SK-N-SH (cell line): ENCODE data around the gene DNTT. TPM values are rescaled to one million over a fixed set of nuclear protein-coding genes. Genes with fewer than 3 reads are reported as not detected.

Experiments used
- CTCF ChIA-PET: fragments of 300-600, 350-600 bp; formaldehyde crosslinking; extraction: SDS; loops from one replicate; lab custom pipeline; 2021; lab: Yijun Ruan, JAX
- POLR2A ChIA-PET: fragments of 350-600 bp; sonication (Branson Sonifier 250); formaldehyde crosslinking; extraction: SDS; loops from one replicate; lab custom pipeline; 2020; ENCODE audit warnings: antibody characterized with exemption, inconsistent platforms; lab: Yijun Ruan, JAX
- DNase-seq: peaks from one replicate; pipeline ENCODE4 v3.0.0; 2012
- H2AFZ ChIP-seq: fragments of 200-600 bp; sonication (generic); 2 replicates; pipeline ENCODE4 v1.8.1; 2016; ENCODE audit warnings: antibody characterized with exemption, mild to moderate bottlenecking, low read depth
- H3F3A ChIP-seq: fragments of 200-600 bp; sonication (generic); replicated peaks from 2 replicates; pipeline ENCODE3; 2016; ENCODE audit warnings: antibody characterized with exemption, mild to moderate bottlenecking; ENCODE audit not compliant: insufficient read depth
- H3K27ac ChIP-seq, 2 experiments: fragments of 200-500 bp in 1 of 2; fragments of 200-600 bp in 1 of 2; sonication (Bioruptor generic) in 1 of 2; sonication (generic), shearing (Covaris generic) in 1 of 2; 2 replicates each; pipeline versions ENCODE4 v1.5.1 to v1.6.1; 2014 to 2016; ENCODE audit warnings: low read depth in 2 of 2, inconsistent platforms in 1 of 2, low read length in 1 of 2, mild to moderate bottlenecking in 1 of 2, mixed read lengths in 1 of 2
- H3K27me3 ChIP-seq: fragments of 200-600 bp; sonication (generic), shearing (Covaris generic); 2 replicates; pipeline ENCODE4 v1.6.1; 2016; ENCODE audit warnings: mixed run types; ENCODE audit not compliant: insufficient read depth
- H3K36me3 ChIP-seq, 2 experiments: fragments of 200-500 bp in 1 of 2; fragments of 200-600 bp in 1 of 2; sonication (Bioruptor generic) in 1 of 2; sonication (generic) in 1 of 2; replicated peaks in 1 of 2; 2 replicates each; pipeline versions ENCODE3 to v1.5.1; 2014 to 2016; ENCODE audit warnings: low read length in 1 of 2, mild to moderate bottlenecking in 1 of 2; ENCODE audit not compliant: insufficient read depth in 2 of 2, control insufficient read depth in 1 of 2
- H3K4me1 ChIP-seq, 2 experiments: fragments of 200-500 bp in 1 of 2; fragments of 200-600 bp in 1 of 2; sonication (Bioruptor generic) in 1 of 2; sonication (generic), shearing (Covaris generic) in 1 of 2; 2 replicates each; pipeline versions ENCODE4 v1.5.1 to v1.6.1; 2014 to 2016; ENCODE audit warnings: low read depth in 1 of 2, low read length in 1 of 2, mixed run types in 1 of 2; ENCODE audit not compliant: insufficient read depth in 2 of 2, control insufficient read depth in 1 of 2
- H3K4me2 ChIP-seq: fragments of 200-600 bp; sonication (generic), shearing (Covaris generic); 2 replicates; pipeline ENCODE4 v1.6.1; 2017; ENCODE audit warnings: mixed run types
- H3K4me3 ChIP-seq, 2 experiments: fragments of 200-500 bp in 1 of 2; fragments of 200-600 bp in 1 of 2; sonication (Bioruptor generic) in 1 of 2; sonication (generic), shearing (Covaris generic) in 1 of 2; 2 replicates each; pipeline versions ENCODE4 v1.5.1 to v1.8.1; 2014 to 2016; ENCODE audit warnings: low read depth in 2 of 2, inconsistent platforms in 1 of 2, low read length in 1 of 2, mild to moderate bottlenecking in 1 of 2, mixed read lengths in 1 of 2, moderate library complexity in 1 of 2
- H3K79me2 ChIP-seq: fragments of 200-600 bp; sonication (generic); 2 replicates; pipeline ENCODE4 v1.8.1; 2017; ENCODE audit warnings: mild to moderate bottlenecking; ENCODE audit not compliant: insufficient read depth
- H3K9ac ChIP-seq: fragments of 200-600 bp; sonication (generic); 2 replicates; pipeline ENCODE4 v1.6.1; 2017; ENCODE audit warnings: mixed run types
- H3K9me2 ChIP-seq: fragments of 200-600 bp; sonication (generic); 2 replicates; pipeline ENCODE4 v1.6.1; 2017; ENCODE audit warnings: mixed run types
- H3K9me3 ChIP-seq: fragments of 200-600 bp; sonication (generic); 2 replicates; pipeline ENCODE4 v1.6.1; 2017; ENCODE audit warnings: mixed run types, mild to moderate bottlenecking, moderate library complexity
- H4K20me1 ChIP-seq: fragments of 200-600 bp; sonication (generic); 2 replicates; pipeline ENCODE4 v1.6.1; 2017; ENCODE audit warnings: mild to moderate bottlenecking, mixed run types; ENCODE audit not compliant: insufficient read depth
- EP300 ChIP-seq, 2 experiments: IDR thresholded peaks; 2 replicates each; pipeline versions ENCODE4 v1.4.0 to v1.6.1; 2012; ENCODE audit warnings: borderline replicate concordance in 1 of 2, low read depth in 1 of 2, low read length in 1 of 2
- EZH2phosphoT487 ChIP-seq: fragments of 200-600 bp; sonication (generic); IDR thresholded peaks from 2 replicates; pipeline ENCODE4 v1.6.1; 2017; ENCODE audit warnings: low read depth, mixed run types, mild to moderate bottlenecking, antibody characterized with exemption, moderate library complexity, borderline replicate concordance
- FOXJ3 ChIP-seq: sonication (generic); formaldehyde crosslinking; IDR thresholded peaks from 2 replicates; pipeline ENCODE4 v1.5.1; 2020; ENCODE audit warnings: mild to moderate bottlenecking, missing genetic modification reagents
- IRF3 ChIP-seq: fragments of 150-350 bp; IDR thresholded peaks from 2 replicates; pipeline ENCODE4 v1.6.1; 2016; ENCODE audit warnings: mild to moderate bottlenecking, low read depth, low read length
- JUND ChIP-seq: IDR thresholded peaks from 2 replicates; pipeline ENCODE4 v1.4.0; 2012
- MEF2A ChIP-seq: IDR thresholded peaks from 2 replicates; pipeline ENCODE4 v1.4.0; 2012; ENCODE audit warnings: low read depth, borderline replicate concordance
- MXI1 ChIP-seq: IDR thresholded peaks from 2 replicates; pipeline ENCODE4 v1.6.1; 2012; ENCODE audit warnings: mild to moderate bottlenecking, low read depth, low read length, improper control_type of control experiment
- NFIC ChIP-seq: IDR thresholded peaks from 2 replicates; pipeline ENCODE4 v1.4.0; 2012; ENCODE audit warnings: borderline replicate concordance
- NRF1 ChIP-seq: IDR thresholded peaks from 2 replicates; pipeline ENCODE4 v1.6.1; 2012; ENCODE audit warnings: low read depth, mild to moderate bottlenecking, low read length
- POLR2AphosphoS5 ChIP-seq: IDR thresholded peaks from 2 replicates; pipeline ENCODE4 v1.6.1; 2012; ENCODE audit warnings: low read depth, low read length
- RFX5 ChIP-seq: IDR thresholded peaks from 2 replicates; pipeline ENCODE4 v1.6.1; 2012; ENCODE audit warnings: mild to moderate bottlenecking, improper control_type of control experiment, low read length
- RXRA ChIP-seq: IDR thresholded peaks from 2 replicates; pipeline ENCODE4 v1.4.0; 2012; ENCODE audit warnings: low read depth, mild to moderate bottlenecking, borderline replicate concordance
- SIN3A ChIP-seq: IDR thresholded peaks from 2 replicates; pipeline ENCODE4 v1.6.1; 2012; ENCODE audit warnings: low read depth, mild to moderate bottlenecking, low read length, moderate library complexity, borderline replicate concordance
- USF2 ChIP-seq: fragments of 150-350 bp; IDR thresholded peaks from 2 replicates; pipeline ENCODE4 v1.6.1; 2017; ENCODE audit warnings: antibody characterized with exemption, low read length, low read depth, borderline replicate concordance
- WGBS: methylation state at CpG from one replicate; pipeline ENCODE4 v1.1.6; 2017; ENCODE audit warnings: low lambda C conversion rate; 5-methylcytosine and 5-hydroxymethylcytosine counted together
- polyA plus RNA-seq, 3 experiments: library from polyadenylated mRNA; depleted of rRNA; stranded (reverse); fragments of >200 nt; gene quantifications; 2 replicates each; pipeline ENCODE4 v1.2.3, GENCODE V29; 2012
- TF ChIP-seq, protein P1 (sequence below): IDR thresholded peaks from 2 replicates; pipeline ENCODE4 v1.4.0; 2012; ENCODE audit warnings: low read depth, borderline replicate concordance
- TF ChIP-seq, protein P2 (sequence below): IDR thresholded peaks from 2 replicates; pipeline ENCODE4 v1.4.0; 2012; ENCODE audit warnings: low read depth, borderline replicate concordance
- TF ChIP-seq, protein P3 (sequence below): IDR thresholded peaks from 2 replicates; pipeline ENCODE4 v1.4.0; 2012; ENCODE audit warnings: low read depth
- TF ChIP-seq, protein P4 (sequence below): fragments of 200-600 bp; sonication (generic); IDR thresholded peaks from 2 replicates; pipeline ENCODE4 v1.6.1; 2017; ENCODE audit warnings: antibody characterized with exemption, mild to moderate bottlenecking, moderate library complexity

DNTT gene
- polyA plus RNA-seq, 1 of the 3 experiments (the other 2 are of a cell fraction), result not detected

- no peak overlapping the region for H3K9ac ChIP-seq
- H3K9me2 ChIP-seq, result no peaks in the 10 kb centered on the region
- no peak overlapping the region for H2AFZ ChIP-seq
- H3K4me2 ChIP-seq, result no peak overlapping the region
- no peaks in the 10 kb centered on the region for H3K79me2 ChIP-seq
- H3K9me3 ChIP-seq, result no peaks in the 10 kb centered on the region
- WGBS, result 62% methylated on average over 4 of the region's 4 CpGs
- CTCF ChIA-PET, result interaction anchor here (0.5 to 1.9 kb wide), 5 partner anchors 15 to 625 kb away, joined by 3 to 9 read pairs (median 4); no protein-coding TSS in a partner anchor
- H3K27ac ChIP-seq, result no peak overlapping the region
- DNase-seq, result no peak
- no peaks in the 10 kb centered on the region for H3K36me3 ChIP-seq
- H3K4me1 ChIP-seq, result no peaks in the 10 kb centered on the region
- no peaks in the 10 kb centered on the region for H4K20me1 ChIP-seq
- H3K4me3 ChIP-seq, result no peak overlapping the region
- POLR2A ChIA-PET, result no interaction called here
- TF ChIP-seq NFIC (no peak), NRF1 (no peak), USF2 (no peak), EZH2phosphoT487 (no peak), FOXJ3 (CRISPR knock-in tag) (no peak), JUND (no peak)
- H3F3A ChIP-seq, result no peaks in the 10 kb centered on the region
- no peaks in the 10 kb centered on the region; the same call in 1 of the 2 replicates for H3K27me3 ChIP-seq
Observed at GRCh38 chr10:96317067-96317833, 13.0 kb downstream of the DNTT start.

GRCh38 chr10:96319754-96320474 lies 15.7 kb downstream of the DNTT start:
- DNase-seq, result no peak
- ChIA-PET POLR2A (interaction anchor here (0.5 kb wide), 1 partner anchor 1084 kb away, joined by 3 read pairs; no protein-coding TSS in a partner anchor), CTCF (interaction anchor here (0.6 to 7.0 kb wide), 5 partner anchors 10 to 90 kb away, joined by 3 to 42 read pairs (median 3); no protein-coding TSS in a partner anchor)
- Histone ChIP-seq H3K9ac (no peak overlapping the region), H3K9me2 (no peaks in the 10 kb centered on the region), H3F3A (no peaks in the 10 kb centered on the region), H3K79me2 (no peaks in the 10 kb centered on the region), H3K4me1 (no peaks in the 10 kb centered on the region), H3K9me3 (no peaks in the 10 kb centered on the region), H2AFZ (no peak overlapping the region), H3K36me3 (no peaks in the 10 kb centered on the region), H3K4me3 (no peak overlapping the region), H3K4me2 (no peak overlapping the region), H3K27me3 (no peaks in the 10 kb centered on the region; the same call in 1 of the 2 replicates), H4K20me1 (no peaks in the 10 kb centered on the region), H3K27ac (no peak overlapping the region)
- WGBS, result 22% methylated on average over 3 of the region's 3 CpGs
- TF ChIP-seq, protein P1, sequence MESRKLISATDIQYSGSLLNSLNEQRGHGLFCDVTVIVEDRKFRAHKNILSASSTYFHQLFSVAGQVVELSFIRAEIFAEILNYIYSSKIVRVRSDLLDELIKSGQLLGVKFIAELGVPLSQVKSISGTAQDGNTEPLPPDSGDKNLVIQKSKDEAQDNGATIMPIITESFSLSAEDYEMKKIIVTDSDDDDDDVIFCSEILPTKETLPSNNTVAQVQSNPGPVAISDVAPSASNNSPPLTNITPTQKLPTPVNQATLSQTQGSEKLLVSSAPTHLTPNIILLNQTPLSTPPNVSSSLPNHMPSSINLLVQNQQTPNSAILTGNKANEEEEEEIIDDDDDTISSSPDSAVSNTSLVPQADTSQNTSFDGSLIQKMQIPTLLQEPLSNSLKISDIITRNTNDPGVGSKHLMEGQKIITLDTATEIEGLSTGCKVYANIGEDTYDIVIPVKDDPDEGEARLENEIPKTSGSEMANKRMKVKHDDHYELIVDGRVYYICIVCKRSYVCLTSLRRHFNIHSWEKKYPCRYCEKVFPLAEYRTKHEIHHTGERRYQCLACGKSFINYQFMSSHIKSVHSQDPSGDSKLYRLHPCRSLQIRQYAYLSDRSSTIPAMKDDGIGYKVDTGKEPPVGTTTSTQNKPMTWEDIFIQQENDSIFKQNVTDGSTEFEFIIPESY, result no peak
- no peak for TF ChIP-seq MXI1
- TF ChIP-seq POLR2AphosphoS5, result no peak
- TF ChIP-seq SIN3A, result no peak
- TF ChIP-seq, protein P2, sequence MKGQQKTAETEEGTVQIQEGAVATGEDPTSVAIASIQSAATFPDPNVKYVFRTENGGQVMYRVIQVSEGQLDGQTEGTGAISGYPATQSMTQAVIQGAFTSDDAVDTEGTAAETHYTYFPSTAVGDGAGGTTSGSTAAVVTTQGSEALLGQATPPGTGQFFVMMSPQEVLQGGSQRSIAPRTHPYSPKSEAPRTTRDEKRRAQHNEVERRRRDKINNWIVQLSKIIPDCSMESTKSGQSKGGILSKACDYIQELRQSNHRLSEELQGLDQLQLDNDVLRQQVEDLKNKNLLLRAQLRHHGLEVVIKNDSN, result no peak
- TF ChIP-seq RXRA, result no peak
- TF ChIP-seq, protein P3, sequence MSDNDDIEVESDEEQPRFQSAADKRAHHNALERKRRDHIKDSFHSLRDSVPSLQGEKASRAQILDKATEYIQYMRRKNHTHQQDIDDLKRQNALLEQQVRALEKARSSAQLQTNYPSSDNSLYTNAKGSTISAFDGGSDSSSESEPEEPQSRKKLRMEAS, result no peak
- no peak for TF ChIP-seq MEF2A
- TF ChIP-seq EZH2phosphoT487, result no peak
- no peak for TF ChIP-seq EP300 (IDR thresholded peaks at IDR 0.05; ENCODE audit: borderline replicate concordance in 1 of 2, low read depth in 1 of 2, low read length in 1 of 2)
- no peak for TF ChIP-seq RFX5
- no peak for TF ChIP-seq IRF3
- TF ChIP-seq, protein P4, sequence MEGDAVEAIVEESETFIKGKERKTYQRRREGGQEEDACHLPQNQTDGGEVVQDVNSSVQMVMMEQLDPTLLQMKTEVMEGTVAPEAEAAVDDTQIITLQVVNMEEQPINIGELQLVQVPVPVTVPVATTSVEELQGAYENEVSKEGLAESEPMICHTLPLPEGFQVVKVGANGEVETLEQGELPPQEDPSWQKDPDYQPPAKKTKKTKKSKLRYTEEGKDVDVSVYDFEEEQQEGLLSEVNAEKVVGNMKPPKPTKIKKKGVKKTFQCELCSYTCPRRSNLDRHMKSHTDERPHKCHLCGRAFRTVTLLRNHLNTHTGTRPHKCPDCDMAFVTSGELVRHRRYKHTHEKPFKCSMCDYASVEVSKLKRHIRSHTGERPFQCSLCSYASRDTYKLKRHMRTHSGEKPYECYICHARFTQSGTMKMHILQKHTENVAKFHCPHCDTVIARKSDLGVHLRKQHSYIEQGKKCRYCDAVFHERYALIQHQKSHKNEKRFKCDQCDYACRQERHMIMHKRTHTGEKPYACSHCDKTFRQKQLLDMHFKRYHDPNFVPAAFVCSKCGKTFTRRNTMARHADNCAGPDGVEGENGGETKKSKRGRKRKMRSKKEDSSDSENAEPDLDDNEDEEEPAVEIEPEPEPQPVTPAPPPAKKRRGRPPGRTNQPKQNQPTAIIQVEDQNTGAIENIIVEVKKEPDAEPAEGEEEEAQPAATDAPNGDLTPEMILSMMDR, result no peak
